Stimulated activated CD4-positive, alpha-beta T cell treated with anti-CD3 and anti-CD28 coated beads, Interleukin-2, amount 100 ng/mL, for 48 hours (primary cell): ENCODE data around the gene UBXN6.

Source experiments
- DNase-seq, 2 donors: peaks; one replicate each; pipeline ENCODE4 v3.0.0-alpha.2; 2020

Gene UBXN6

DNA sequence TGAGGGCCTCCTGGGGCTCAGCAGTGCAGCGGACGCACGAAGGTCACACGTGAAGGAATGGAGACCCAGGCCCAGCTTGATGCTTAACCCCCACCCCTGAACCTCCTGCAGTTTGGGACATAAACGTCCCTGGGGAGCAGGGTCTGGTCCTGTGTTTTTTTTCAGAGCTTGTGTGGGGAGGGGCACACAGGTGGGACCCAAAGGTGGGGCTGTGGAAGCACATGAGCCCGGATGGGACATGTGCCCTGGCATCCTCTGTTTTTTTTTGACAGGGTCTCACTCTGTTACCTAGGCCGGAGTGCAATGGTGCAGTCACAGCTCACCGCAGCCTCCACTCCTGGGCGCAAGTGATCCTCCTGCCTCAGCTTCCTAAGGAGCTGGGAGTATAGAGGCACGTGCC, 20.5 kb downstream of the UBXN6 start:
- no peak for DNase-seq

DNA sequence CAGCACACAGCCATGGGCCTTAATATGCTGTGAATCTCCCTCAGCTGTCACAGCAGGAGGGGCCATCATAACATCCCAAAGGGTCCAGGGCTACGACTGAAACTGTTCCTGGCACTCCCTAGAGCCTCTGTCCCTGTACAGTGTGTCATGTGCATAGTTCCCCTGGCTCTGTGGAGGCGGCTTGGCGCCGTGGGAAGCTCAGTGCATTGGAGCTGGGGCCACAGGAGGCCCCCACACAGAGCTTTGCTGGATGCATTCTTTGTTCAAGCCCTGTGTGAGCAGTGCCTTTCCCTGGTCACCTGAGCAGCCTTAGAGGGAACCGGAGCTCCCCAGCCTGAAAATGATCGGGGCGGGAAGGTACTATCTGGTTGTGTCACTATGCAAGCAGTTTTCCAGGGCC, 21.4 kb downstream of the UBXN6 start:
- no peak for DNase-seq

DNA sequence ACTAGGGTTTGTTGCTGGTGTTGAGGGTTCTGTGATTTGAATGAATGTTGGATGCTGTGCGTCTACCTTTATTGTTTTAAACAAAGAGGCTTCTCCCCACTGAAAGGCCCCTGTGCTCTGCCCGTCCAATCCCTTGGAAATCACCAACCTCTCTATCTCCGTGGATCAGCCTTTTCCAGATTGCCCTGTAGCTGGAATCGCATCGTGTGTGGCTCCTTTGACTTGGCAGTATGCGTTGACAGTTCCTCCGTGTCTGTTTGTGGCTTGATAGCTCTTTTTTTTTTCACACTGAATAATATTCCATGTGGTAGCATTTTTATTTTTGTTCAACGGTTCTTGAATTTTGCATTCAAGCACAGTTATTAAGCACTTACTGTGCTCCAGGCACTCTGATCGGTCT, 23.2 kb downstream of the UBXN6 start:
- DNase-seq = no peak

DNA sequence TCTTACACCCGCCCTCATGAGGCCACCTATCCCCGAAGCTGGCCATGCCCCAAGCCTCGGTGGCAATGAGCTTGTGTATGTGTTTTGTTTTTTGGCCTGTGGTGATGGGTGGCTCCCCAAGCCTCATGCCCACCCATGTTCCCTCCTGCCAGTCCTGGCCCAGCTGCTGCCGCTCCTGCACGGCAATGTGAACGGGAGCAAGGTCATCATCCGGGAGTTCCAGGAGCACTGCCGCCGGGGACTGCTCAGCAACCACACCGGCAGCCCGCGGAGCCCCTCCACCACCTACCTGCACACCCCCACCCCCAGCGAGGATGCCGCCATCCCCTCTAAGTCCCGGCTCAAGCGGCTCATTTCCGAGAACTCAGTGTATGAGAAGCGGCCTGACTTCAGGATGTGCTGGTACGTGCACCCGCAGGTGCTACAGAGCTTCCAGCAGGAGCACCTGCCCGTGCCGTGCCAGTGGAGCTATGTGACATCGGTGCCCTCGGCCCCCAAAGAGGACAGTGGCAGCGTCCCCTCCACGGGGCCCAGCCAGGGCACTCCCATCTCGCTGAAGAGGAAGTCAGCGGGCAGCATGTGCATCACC, 24.6 kb downstream of the UBXN6 start:
- no peak for DNase-seq

DNA sequence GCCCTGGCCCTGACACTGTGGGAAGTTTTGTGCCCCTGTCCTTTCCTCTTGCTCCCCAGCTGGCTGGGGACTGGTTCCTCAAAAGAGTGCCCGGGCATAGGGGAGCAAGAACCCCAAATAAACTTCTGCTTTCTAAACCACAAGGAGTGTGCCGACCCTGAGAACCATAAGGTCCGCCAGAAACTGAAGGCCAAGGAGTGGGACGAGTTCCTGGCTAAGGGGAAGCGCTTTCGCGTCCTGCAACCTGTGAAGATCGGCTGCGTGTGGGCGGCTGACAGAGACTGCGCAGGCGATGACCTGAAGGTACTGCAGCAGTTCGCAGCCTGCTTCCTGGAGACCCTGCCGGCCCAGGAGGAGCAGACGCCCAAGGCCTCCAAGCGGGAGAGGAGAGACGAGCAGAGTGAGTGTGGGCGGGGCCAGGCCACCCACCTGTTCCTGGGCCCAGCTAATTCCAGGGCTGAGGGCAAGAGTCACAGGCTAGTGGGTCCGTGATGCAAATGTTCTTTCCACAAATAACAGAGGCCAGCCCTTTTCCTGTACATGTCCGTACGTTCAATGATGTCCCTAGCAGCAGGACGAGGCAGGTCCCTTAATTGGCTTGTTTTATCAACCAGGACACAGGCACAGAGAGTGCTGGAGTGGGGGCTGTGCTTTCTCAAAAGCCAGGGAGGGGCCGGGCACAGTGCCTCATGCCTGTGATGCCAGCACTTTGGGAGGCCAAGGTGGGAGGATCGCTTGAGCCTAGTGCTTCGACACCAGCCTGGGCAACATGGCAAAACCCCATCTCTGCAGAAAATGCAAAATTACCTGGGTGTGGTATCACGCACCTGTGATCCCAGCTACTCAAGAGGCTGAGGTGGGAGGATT, 25.6 kb downstream of the UBXN6 start:
- DNase-seq = no peak

DNA sequence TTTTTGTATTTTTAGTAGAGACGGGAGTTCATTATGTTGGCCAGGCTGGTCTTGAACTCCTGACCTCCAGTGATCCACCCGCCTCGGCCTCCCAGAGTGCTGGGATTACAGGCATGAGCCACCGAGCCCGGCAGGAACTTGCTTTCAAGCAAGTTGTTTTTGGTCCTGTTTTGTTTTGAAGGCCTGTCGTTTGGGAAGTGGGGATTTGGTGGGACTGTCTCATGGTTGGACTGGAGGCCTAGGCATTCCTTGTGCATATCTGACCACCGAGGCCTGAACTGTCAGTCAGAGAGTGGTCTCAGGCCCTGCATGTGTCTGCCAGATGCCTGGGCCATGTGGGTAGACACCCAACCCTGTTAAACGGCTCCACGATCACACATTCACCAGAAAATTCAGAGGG, 26.3 kb downstream of the UBXN6 start:
- DNase-seq = no peak

DNA sequence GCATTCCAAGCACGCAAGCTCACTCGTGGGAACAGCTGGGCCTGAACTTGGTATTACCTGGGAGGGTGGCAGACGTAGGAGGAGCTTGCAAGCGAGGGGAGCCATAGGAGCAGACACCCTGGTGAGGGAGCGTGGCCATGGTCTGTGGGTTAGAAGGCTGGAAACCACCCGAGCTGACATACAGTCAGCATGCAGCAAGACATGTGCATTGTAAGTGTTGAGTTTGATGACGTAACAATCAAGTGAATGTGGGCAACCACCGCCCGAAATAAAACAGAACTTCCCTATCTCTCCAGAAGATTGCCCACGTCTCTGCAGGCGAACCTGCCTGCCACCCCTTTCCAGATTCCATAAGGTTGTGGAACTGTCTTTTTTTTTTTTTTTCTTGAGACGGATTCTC, 26.8 kb downstream of the UBXN6 start:
- no peak for DNase-seq

DNA sequence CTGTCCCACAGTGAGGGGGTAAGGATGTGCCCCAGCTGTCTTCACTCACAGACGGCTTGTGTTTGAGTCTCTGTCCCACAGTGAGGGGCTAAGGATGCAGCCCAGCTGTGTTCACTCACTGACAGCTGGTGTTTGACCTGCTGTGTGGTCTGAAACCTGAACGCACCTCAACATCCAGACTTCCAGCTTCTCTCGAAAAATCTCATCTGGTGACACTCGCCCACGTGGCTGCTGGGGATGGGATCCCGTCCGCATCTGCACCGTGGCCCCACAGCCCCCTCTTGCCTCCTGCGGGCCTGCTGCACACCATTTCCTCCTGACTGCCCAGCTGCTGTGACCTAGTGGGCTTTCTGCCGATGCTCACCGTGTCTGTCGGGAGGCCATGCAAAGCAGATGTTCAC, 27.8 kb downstream of the UBXN6 start:
- DNase-seq = no peak

DNA sequence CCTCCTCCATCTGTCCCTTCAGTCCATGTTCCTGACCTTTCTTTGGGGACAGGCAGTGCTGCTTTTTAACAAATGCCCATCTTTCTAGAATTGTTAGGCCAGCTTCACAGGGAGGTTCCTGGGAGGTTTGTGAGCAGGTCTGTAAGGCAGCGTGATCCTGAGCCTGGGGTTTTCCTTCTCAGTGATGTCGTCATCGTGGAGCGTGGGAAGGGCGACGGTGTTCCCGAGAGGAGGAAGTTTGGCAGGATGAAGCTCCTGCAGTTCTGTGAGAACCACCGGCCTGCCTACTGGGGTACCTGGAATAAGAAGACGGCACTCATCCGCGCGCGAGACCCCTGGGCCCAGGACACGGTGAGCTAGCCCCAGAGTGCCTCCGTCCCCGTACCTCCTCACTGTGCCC, 28.3 kb downstream of the UBXN6 start:
- DNase-seq = no peak

DNA sequence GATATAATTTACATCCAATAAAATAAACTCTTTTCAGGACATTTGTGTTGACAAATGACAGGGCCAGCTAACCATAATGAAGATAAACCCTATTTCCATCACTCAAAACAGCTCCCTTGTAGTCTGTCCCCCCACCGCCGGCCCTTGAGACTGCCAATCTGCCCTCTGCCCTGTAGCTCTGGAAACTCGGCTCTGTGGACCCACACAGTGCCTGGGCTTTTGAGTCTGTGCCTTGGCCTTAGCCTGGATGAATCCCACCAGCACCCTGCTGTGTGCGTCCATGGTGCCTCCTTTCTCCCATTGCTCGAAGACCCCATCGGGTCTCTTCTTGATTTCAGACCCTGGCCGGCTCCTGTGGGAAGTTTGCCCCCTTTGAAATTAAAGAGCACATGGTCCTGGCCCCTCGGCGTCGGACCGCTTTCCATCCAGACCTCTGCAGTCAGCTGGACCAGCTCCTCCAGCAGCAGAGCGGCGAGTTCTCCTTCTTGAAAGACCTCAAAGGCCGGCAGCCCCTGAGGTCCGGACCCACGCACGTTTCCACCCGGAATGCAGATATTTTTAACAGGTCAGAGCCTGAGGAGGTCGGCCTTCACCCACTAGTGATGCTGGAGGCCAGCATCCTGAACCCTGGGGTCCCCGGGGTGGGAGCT, 29.1 kb downstream of the UBXN6 start:
- no peak for DNase-seq

DNA sequence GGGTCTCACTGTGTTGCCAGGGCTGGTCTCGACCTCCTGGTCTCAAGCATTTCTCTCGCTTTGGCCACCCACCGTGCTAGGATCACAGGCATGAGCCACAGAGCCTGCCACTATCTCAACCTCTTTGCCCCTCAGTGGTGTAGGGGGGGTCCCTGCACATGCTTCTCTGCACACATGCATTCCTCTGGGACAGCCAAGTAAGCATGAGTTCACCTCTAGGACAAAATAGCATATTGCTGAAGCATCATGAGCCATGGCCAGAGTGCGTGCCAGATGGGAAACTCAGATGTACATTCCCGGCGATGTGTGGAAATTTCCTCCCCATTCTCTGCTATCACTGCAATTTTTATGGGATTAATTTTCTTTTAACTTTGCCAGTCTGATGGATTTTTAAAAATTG, 32.1 kb downstream of the UBXN6 start:
- DNase-seq = no peak

DNA sequence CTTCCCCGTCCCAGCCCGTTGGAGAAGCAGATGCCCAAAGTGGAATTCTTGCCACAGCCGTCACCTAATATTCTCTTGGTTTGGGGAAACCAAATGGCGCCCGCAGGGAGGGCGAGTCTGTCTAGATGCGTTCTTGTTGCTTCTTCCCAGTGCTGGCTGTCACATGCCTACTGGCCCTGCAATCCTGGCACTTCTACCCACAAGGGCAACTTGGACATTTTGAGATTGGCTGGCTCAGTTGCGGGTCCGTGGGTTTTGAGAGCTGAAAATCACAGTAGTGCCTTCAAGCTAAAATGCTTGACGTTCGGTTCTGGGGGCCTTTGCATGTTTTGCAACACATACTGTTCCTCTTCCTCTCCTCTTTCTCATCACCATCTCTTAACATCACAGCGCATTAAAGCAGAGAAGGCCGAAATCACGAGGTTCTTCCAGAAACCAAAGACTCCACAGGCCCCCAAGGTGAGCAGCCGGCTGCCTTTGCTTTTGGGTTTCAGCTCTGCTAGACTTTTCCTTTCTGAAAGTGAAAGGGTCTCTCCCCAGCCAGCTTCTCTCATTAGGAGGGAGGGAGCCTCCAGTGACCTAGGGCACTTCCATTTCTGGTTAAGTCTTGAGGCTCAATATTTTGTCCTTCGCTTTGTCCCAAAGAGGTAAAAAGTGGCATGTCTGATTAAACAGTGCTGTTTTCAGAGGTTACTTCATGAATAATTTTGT, 34.0 kb downstream of the UBXN6 start:
- DNase-seq = no peak

DNA sequence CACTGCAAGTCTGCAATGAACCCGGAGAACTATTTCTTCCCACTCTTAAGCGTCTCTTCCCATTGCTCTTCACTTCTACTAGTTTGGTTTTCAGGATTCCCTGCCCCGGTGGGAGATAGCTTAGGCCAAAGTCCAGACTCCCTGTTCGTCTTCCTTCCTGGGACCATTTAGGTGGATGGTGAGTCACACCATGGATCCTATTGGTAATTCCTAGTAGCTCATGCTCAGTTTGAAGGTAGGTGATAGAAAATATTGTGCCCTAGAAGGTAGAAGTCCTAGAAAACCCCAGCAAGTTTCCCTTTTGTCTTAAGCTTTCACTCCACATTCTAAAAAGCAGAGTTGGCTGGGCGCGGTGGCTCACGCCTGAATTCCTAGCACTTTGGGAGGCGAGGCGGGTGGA, 41.3 kb downstream of the UBXN6 start:
- no peak for DNase-seq

DNA sequence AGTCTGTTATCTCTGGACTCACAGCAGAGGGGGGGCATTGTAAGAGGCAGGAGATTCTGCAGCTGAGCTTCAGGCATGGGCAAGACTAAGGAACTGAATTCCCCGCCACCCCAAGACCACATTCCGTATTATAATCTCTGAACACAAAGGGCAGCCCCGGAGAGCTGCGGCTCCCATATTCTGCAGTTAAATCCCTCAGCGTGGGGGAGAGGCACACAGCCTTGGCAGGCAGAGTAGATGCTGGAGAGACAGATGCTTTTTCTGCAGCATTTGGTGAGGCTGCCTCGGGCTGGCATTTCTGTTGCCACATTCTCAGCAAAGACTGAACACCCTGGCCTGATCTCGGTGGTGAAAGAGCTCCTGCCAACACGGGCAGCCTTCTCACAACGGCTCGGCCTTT, 42.2 kb downstream of the UBXN6 start:
- no peak for DNase-seq

DNA sequence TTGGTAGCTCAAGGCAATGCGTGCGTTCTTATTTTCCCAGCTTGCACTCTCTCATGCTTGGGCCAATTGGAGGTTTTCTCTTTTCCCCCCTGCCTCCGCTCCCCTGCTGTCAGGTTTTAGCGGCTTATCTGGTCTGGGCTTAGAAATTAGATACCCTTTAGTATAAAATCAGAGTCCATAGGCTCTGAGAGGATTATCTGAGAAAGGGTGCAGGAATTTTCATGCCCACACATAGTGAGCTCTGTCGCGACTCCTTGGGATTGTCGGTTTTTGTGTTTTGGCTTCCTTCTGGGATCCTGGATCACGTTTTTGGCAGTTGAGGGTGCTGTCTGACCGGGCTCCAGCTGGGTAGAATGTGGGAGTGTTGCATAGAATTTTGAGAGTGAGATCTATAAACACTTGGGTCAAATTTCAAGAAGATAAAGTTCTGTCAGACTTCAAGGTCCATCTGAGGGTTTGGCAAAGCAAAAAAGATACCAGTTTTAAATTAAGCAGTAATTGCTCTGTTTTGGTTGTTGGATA, 42.7 kb downstream of the UBXN6 start:
- DNase-seq = no peak

DNA sequence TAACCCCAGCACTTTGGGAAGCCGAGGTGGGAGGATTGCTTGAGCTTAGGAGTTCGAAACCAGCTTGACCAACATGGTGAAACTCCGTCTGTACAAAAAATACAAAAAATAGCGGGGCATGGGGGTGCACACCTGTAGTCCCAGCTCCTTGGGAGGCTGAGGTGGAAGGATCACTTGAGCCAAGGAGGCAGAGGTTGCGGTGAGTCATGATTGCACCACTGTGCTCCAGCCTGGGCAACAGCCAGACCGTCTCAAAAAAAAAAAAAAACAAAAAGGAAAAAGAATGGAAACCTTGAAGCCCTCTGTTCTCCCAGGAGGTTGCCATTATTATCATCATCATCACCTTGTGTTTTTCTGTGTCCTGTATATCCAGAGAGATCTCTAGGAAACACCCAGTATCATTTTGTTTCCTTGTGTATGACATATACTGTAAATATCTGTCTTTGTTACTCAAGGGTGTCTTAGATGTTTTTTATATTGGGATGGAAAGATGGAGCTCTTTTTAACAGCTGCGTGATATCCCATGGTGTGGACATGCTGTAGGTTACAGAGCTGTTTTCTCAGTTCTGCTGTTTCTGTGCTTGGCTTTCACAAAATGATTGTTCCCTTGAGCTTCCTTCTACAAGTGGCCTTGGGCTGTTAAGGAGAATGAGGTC, 43.3 kb downstream of the UBXN6 start:
- no peak for DNase-seq

DNA sequence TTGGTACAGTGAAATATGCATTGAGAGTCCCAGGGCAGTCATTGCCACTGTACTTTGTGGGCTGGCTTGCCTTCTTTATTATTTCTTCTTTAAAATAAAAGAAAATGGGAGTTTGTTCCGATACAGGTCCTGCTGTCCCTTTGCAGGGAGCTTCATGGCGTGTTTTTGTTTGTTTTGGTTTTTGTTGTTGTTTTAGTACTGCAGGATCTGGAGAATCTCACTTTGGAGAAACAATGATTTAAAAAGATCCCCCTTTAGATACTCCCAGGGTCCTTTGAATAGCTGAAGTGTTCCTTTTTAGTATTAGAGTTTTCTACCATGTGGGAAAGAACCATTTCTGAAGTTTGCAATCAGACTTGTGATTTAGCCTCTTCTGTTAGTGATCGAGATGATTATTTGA, 44.0 kb downstream of the UBXN6 start:
- no peak for DNase-seq

DNA sequence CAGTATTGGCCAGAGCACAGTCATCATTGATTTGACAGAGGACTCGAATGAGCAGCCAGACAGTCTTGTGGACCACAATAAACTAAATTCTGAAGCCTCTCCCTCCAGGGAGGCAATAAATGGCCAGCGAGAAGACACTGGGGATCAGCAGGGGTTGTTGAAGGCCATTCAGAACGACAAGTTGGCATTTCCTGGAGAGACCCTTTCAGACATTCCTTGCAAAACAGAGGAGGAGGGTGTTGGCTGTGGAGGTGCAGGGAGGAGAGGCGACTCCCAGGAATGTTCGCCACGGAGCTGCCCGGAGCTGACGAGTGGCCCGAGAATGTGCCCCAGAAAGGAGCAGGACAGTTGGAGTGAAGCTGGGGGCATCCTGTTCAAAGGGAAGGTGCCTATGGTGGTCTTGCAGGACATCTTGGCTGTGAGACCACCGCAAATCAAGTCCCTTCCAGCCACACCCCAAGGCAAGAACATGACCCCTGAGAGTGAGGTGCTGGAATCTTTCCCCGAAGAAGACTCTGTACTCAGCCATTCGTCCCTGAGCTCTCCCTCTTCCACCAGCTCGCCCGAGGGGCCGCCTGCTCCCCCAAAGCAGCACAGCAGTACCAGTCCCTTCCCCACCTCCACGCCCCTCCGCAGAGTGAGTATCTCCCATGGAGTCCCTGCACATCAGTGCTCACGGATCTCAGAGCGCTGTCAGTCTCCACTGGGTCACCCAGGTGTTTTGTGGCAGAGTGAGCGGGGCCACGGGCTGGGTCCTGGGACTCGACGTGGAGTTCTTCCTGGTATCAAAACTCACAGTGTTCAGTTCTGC, 48.3 kb downstream of the UBXN6 start:
- no peak for DNase-seq

DNA sequence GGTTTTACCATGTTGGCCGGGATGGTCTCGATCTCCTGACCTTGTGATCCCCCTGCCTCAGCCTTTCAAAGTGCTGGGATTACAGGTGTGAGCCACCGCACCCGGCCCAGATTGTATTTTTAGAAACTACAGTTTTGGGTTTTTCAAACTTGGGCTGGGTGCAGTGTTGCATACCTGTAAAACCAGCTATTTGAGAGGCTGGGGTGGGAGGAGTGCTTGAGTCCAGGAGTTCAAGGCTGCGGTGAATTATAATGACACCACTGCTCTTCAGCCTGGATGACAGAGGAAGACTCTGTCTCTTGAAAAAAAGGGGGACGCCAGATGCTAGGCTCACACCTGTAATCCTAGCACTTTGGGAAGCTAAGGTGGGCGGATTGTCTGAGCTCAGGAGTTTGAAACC, 51.0 kb downstream of the UBXN6 start:
- DNase-seq = no peak

DNA sequence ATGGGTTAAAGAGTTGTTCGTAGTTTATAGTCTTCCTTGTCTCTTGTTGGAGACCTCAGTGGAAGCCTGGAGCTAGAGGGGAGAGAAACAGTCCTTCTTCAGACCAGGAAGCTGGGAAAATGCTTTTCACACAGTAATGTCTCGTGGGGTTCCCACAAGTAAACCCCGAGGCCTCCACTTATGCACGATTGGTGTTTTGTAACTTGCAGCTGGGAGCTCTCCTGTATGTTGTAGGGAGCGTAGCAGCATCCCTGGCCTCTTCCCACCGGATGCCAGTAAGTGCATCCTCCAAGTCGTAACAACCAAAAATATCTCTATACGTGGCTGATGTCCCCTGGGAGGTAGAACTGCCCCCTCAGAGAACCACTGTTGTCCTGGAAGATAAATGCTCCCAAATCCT, 51.6 kb downstream of the UBXN6 start:
- no peak for DNase-seq

DNA sequence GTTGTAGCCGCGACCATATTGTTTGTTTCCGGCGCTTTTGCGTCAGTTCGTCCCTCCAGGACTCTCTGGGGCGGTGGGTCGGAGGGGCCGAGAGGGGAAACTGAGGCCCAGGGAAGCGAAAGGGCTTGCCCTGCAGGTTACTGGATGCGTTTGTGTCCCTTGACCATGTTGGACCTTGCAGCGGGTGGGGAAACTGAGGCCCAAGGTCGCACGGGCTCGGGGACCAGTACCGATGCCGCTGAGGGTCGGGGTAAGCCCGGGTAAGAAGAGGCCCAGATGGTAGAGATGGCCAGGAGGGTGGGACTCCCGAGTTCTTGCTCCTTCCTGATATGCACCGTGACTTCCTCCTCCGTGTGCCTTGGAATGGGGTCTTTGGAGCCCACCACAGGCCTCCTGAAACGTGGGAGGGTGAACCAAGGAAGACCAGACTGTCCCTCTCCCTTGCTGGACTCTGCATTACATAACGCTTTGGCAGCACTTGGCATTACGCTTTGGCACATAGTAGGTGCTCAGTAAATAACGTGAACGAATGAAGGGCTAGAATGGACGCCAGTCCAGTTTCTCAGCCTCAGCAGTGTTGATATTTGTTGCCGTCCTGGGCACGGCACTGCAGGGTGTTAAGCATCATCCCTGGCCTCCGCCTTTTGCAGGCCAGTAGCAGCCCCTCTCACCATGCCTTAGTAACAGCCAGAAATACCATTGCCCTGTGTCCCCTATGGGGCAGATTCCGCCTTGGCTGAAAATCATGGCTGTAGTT, 54.4 kb downstream of the UBXN6 start:
- no peak for DNase-seq
